ENCODE results near the gene TNK1. TPM values are rescaled to one million over a fixed set of nuclear protein-coding genes. Genes with fewer than 3 reads are reported as not detected.
"Not testable (repeated sequence)": the region's sequence is repeated elsewhere in the genome, so short reads cannot be mapped to it uniquely, and the experiment has no call there.

Gene TNK1
- 1.8 and 2.9 TPM in 2 replicates for total RNA-seq (2014; rRNA removed; shearing (Covaris generic); ENCODE audit: low replicate concordance)

DNA sequence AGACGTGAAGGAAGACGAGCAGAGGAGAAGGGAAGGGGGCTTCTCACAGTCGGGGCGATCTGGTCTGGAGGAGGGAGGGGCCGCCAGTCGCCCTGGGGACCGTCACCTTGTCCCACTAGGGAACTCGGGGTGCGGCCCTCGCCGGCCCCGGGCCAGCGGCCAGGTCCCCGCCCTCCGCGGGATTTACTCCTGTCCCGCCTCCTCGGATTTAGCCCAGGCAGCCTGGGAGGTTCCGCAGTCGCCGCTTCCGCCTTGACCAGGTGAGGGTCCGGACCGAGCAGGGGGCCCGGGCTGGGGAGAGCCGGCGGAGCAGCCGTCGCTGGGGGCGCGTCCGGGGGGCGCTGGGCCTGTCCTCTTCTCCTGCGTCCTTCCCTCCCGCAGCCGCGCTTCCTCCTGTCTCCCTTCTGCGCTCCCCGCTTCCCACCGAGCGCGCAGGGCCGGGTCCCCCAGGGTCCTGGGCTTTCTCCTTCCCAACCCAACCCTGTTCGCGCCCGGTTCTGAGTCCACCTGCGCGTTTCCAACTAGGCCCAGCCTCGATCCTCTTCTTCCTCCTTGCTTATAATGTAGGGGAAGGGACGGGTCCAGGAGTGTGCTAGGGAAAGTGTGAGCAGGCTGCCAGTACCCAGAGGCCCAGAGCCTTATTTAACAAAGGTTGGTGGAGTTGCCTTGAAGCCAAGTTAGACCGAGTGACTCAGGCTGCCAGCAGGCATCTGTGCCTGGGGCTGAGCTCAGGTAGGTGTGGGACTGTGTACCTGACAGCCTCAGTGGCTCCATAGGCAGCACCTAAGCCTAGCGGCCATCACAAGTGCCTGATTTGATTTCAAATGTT is at the start of gene TNK1:
TNK1 (plus strand) TSS at position 235 of the 829 bp plus-strand sequence. CDS start 1,838 bp downstream, outside the sequence.
- in situ Hi-C loops (cut with HindIII; ENCODE audit: low pct_unique_long_range_greater_than_20kb, low sequenced_read_pairs), result no loop called here
- DNase-seq (ENCODE audit: low read depth), result no peak

GRCh38 chr17:7332111-7332510 is 48.8 kb upstream of the TNK1 start:
- in situ Hi-C loops (cut with HindIII; ENCODE audit: low pct_unique_long_range_greater_than_20kb, low sequenced_read_pairs), result no loop called here
- DNase-seq (ENCODE audit: low read depth), result no peak

DNA sequence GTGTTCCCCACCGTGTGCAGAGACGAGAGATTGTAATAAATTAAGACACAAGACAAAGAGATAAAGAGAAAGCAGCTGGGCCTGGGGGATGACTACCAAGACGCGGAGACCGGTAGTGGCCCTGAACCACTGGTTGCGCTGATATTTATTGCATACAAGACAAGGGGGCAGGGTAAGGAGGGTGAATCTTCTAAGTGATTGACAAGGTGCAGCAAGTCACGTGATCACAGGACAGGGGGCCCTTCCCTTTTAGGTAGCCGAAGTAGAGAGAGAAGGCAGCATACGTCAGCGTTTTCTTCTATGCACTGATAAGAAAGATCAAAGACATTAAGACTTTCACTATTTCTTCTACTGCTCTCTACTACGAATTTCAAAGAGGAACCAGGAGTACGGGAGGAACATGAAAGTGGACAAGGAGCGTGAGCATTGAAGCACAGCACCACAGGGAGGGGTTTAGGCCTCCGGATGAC is 48.3 kb upstream of the TNK1 start:
- in situ Hi-C loops (cut with HindIII; ENCODE audit: low pct_unique_long_range_greater_than_20kb, low sequenced_read_pairs); DNase-seq (ENCODE audit: low read depth): not testable (repeated sequence)

DNA sequence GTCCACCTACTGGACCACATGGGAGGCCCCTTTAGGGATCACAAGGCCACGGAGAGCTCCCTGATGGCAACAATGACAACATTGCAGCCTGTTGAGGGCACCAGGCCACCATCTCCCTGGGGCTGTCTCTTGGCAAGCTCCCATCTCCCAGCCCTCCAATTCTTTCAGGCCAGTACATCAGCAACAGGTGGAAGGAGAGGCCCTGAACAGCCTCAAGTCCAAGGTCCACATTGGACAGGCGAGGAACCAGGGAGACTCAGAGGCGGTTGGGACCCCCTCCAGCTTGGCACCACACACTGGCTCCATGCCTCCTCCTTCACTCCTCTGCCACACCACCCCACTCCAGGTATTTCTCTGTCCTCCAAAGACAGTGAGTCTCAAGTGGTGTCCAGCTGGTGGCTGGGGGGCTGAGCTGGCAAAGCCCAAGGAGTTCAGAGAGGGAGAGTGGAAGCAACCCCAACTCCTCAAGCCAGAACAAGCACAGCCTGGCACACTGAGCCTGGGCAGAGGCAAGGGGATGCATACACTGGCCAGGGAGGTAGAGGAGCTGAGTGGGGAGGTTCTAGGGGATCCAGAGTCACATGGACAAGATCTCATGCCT is 45.9 kb upstream of the TNK1 start:
- in situ Hi-C loops (cut with HindIII; ENCODE audit: low pct_unique_long_range_greater_than_20kb, low sequenced_read_pairs), result no loop called here
- no peak for DNase-seq (ENCODE audit: low read depth)

DNA sequence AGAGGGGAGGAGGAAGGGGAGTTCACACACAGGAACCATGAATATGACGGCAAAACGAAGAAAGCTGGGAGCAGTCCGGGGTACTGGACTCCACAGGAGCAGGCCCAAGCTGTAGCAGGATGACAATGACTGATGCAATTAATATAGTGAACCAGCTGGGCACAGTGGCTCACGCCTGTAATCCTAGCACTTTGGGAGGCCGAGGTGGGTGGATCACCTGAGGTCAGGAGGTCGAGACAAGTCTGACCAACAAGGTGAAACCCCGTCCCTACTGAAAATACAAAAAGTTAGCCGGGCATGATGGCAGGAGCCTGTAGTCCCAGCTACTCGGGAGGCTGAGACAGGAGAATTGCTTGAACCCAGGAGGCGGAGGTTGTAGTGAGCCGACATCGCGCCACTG is 45.1 kb upstream of the TNK1 start:
- DNase-seq (ENCODE audit: low read depth); in situ Hi-C loops (cut with HindIII; ENCODE audit: low pct_unique_long_range_greater_than_20kb, low sequenced_read_pairs): not testable (repeated sequence)

DNA sequence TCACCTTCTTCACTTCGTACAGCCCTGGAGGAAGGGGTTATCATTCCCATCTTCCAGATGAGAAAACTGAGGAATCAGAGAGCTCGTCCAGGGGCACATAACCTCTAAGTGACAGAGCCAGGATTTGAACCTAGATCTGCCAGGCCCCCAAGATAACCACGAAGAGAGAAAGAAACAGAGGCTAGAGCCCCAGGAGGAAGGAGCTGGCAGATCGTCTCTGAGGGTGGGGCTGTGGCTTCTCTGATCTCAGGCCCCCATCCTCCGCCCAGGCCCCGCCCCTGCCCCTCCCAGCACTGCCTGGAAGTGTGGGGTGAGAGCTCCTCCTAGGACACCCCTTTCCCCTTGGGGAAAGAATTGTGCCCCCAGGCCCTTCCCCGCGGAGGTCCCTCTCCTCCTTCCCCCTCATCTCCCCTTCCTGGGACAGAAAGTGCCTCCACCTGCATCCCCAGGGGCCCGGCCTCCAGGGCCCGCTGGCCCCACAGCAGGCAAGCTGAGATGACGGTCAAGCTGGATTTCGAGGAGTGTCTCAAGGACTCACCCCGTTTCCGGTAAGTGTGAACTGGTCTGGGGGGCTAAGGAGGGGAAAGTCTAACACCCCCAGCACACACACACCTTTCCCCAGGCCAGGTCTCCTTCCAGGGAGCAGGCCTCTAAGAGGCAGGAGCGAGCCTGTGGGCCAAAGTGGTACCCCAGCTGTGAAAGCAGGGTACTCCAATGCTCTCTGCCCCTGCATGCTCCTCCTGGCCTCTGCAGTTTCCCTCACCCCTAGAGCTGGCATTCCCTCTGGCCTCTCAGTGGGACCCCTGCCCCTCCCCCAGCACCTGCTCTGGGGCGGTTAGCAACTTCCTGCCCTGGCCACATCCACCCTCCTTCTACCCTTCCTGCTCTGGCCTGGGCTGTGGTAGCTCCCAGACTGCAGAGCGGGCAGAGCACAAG is 44.4 kb upstream of the TNK1 start, which contains the start of gene ACAP1:
ACAP1 (plus strand) TSS at position 290 of the 936 bp plus-strand sequence; CDS start at position 496, 206 bp downstream.
- DNase-seq (ENCODE audit: low read depth), result no peak
- in situ Hi-C loops (cut with HindIII; ENCODE audit: low pct_unique_long_range_greater_than_20kb, low sequenced_read_pairs), result no loop called here

DNA sequence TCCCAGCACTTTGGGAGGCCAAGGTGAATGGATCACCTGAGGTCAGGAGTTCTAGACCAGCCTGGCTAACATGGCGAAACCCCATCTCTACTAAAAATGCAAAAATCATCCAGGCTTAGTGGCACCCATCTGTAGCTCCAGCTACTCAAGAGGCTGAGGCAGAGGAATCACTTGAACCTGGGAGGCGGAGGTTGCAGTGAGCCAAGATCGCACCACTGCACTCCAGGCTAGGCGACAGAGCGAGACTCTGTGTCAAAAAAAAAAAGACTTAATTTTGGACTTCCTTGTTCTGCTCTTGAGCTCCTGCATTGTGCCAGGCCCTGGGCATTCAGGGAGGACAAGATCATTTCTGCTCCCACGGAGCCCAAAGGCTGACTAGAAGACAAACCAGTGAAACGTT is 43.3 kb upstream of the TNK1 start:
- in situ Hi-C loops (cut with HindIII; ENCODE audit: low pct_unique_long_range_greater_than_20kb, low sequenced_read_pairs); DNase-seq (ENCODE audit: low read depth): not testable (repeated sequence)

- in situ Hi-C loops (cut with HindIII; ENCODE audit: low pct_unique_long_range_greater_than_20kb, low sequenced_read_pairs), result no loop called here
Measured at GRCh38 chr17:7340179-7340578, 40.7 kb upstream of the TNK1 start.

DNA sequence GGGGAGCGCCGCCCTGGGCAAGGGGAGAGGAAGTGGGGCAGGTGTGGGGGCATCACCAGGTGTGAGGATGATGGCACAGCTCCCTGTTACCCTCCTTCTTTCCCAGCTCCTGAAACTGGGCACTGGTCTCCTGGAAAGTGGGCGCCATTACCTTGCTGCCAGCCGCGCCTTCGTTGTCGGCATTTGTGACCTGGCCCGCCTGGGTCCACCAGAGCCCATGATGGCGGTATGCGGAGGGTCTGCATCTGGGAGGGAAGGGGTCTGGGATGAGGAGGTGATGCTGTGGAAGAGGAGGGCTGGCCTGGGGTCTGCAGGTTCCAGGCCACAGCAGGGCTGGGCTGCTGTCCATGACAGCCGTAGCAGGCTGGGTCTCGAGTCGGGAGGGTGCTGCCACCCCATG is 39.0 kb upstream of the TNK1 start:
- no peak for DNase-seq (ENCODE audit: low read depth)
- in situ Hi-C loops (cut with HindIII; ENCODE audit: low pct_unique_long_range_greater_than_20kb, low sequenced_read_pairs), result no loop called here

More at GRCh38 chr17:7340179-7340578, 40.7 kb upstream of the TNK1 start:
- no peak for DNase-seq (ENCODE audit: low read depth)

- in situ Hi-C loops (cut with HindIII; ENCODE audit: low pct_unique_long_range_greater_than_20kb, low sequenced_read_pairs), result no loop called here
- DNase-seq (ENCODE audit: low read depth), result no peak
Measured at GRCh38 chr17:7343250-7343649, 37.6 kb upstream of the TNK1 start.

- in situ Hi-C loops (cut with HindIII; ENCODE audit: low pct_unique_long_range_greater_than_20kb, low sequenced_read_pairs), result no loop called here
- no peak for DNase-seq (ENCODE audit: low read depth)
Measured at GRCh38 chr17:7346761-7347614, 33.9 kb upstream of the TNK1 start.

GRCh38 chr17:7347630-7348477 is 33.0 kb upstream of the TNK1 start:
- DNase-seq (ENCODE audit: low read depth), result no peak
- in situ Hi-C loops (cut with HindIII; ENCODE audit: low pct_unique_long_range_greater_than_20kb, low sequenced_read_pairs), result no loop called here

GRCh38 chr17:7348478-7349242 is 32.2 kb upstream of the TNK1 start:
- in situ Hi-C loops (cut with HindIII; ENCODE audit: low pct_unique_long_range_greater_than_20kb, low sequenced_read_pairs), result no loop called here

DNA sequence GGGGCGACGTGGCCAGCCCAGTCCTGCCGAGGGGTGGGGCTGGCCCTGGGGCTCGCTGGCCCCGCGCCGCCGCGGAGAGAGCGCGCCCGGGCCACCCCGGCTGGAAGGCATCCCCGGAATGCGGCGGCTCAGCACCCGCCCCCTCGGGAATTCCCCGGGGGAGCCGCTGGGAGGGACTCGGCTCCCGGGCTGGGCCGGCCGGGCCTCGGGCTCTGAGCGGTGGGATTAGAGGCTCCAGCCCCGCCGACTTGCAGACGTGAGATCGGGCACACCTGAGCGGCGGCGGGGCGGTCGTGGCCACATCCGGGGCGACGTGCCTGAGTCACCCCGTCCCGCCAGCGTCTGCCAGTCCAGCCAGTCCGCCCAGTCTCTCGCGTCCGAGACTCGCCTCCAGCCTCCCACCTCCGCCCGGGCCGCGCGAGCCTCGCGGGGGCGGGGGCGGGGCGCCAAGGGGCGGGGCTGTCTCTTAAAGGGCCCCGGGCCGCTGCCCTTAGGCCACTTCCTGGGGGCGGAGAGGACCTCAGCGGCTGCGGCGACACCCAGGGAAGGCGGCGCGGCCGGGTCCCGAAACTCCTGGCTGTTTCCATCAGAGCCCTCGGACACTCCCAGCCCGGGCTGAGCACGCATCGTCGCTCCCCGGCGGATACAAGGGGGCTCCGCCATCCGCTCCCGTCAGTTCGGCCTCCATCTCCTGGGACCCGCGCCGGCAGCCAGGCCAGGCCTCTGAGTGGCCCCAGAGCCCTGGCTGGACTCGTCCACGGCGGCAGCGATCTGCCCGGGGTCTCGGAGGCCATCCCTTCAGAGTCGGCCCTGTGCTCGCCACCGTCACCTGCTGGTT is 29.0 kb upstream of the TNK1 start, which contains the start of gene KCTD11:
KCTD11 (plus strand) TSS at position 498 of the 838 bp plus-strand sequence.
- in situ Hi-C loops (cut with HindIII; ENCODE audit: low pct_unique_long_range_greater_than_20kb, low sequenced_read_pairs), result no loop called here
- peak; percentile 96 for DNase-seq (ENCODE audit: low read depth)

More at GRCh38 chr17:7348478-7349242, 32.2 kb upstream of the TNK1 start:
- no peak for DNase-seq (ENCODE audit: low read depth)

- in situ Hi-C loops (cut with HindIII; ENCODE audit: low pct_unique_long_range_greater_than_20kb, low sequenced_read_pairs), result no loop called here
- DNase-seq (ENCODE audit: low read depth), result no peak
Measured at GRCh38 chr17:7352503-7352889, 28.4 kb upstream of the TNK1 start.

All from Caki2 (cell line).